GM18907 (cell line): ENCODE measurements around the gene UBLCP1.
"Not testable (repeated sequence)": the region's sequence is repeated elsewhere in the genome, so short reads cannot be mapped to it uniquely, and the experiment has no call there.

Experiments
- ATAC-seq: cut with Tn5 transposase; IDR thresholded peaks from one replicate; pipeline ENCODE4 v1.9.1; 2021; ENCODE audit warnings: mild to moderate bottlenecking, moderate library complexity; ENCODE audit not compliant: unreplicated experiment

The UBLCP1 gene, protein sequence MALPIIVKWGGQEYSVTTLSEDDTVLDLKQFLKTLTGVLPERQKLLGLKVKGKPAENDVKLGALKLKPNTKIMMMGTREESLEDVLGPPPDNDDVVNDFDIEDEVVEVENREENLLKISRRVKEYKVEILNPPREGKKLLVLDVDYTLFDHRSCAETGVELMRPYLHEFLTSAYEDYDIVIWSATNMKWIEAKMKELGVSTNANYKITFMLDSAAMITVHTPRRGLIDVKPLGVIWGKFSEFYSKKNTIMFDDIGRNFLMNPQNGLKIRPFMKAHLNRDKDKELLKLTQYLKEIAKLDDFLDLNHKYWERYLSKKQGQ

DNA sequence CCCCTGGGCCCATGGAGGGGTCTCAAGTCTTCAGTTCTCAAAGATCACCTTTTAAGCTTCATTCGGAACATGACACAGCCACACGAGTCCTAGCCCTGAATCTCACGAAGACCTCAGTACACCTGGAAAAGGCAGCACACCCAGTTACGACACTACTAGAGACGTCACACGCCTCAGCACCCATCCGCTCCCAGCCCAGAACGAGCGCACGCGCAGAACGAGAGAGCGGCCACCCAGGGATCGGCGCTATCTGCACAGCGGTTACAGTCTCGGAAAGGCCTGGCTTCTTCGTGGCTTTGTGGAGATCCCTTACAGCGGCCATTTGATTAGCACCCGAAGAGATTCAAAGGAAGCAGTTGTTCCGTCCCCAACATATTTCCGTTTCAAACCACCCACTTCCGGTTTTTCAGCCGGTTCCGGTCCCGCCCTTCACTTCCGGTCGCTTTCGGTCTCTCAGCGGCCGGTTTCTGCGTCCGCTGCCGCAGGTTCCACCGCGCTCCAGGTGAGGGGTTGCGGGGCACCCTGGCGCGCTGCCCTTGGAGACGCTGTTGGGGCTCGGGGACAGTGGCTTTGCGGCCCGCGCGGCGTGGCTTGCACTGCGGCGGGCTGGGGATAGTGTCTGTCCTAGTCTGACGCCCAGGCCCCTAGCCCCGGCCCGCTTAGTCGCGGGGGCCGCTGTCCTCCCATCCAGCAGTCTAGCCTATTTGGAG is at the start of gene UBLCP1:
Gene UBLCP1 (plus strand): TSS at position 432 of the 710 bp plus-strand sequence. CDS start 5,626 bp downstream, outside the sequence.
- peak; percentile 95 for ATAC-seq

DNA sequence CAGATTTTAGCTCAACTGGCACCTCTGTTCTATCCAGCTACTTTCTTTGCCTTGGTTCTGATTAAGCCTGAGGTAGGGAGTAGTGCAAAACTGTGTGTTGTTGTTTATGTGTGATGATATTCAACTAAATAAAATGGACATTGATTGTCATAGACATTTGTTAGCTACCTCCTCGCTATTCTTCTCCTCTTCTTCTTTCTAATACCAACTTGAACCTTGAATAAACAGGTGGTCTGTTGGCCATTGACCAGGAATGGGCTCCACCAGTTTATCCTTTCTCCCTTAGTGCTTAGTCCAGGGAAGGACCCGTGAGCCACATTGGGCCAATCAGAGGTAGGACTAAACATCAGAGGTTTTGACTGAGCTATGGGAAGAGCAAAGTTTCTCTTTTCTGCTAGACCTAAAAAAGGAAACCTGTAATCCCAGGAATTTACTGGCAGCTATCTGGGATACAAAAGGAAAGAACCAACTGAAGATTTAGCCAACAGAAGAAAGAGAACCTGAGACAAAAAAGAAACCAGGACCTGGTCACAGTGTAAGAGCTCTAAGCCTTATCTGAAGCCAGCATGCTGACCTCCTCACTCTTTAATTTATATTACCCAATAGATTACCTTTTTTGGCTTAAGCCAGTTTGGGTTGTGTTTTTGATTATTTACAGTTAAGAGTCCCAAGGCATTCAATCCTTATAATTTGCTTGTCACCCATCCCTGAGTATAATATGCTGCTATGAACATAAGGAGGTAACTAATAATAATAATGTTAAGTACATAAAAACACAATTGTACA is 48.4 kb upstream of the UBLCP1 start:
- no peak for ATAC-seq

DNA sequence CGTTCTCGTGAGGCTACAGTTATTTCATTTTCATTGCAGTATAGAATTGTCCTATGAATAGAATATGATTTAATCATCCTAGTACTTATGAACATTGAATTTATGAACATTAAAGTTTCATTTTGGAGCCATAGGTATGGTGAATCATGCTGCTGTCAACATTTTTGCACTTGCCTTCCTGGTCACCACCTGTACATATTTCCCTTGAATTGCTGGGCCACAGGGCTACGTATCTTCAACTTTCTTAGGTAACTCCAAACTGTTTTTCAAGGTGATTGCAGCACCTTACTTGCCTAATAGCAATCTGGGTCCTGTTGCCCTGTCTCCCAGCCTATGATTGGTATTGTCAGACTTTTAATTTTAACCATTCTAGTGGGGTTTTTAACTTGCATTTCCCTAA is 47.2 kb upstream of the UBLCP1 start:
- ATAC-seq, result no peak

DNA sequence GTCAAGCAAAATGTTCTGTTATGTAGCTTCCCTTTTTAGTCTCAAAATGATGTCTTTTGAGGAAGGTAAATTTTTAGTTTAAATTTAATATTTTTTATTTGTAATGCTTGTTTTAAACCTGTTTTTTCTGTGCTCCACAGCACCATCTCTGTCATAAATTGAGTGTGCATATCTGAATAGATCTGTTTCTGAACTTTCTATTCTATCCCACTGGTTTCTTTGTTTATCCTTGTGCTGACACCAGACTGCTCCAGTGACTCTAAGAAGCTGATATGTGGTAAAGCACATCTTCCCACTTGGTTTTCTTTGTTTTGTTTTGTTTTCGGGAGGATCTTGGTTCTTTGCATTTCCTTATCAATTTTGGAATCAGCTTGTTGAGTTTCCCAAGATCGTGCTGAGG is 46.6 kb upstream of the UBLCP1 start:
- no peak for ATAC-seq

- no peak for ATAC-seq
These were observed 45.9 kb upstream of the UBLCP1 start for GRCh38 chr5:159217236-159217635.

DNA sequence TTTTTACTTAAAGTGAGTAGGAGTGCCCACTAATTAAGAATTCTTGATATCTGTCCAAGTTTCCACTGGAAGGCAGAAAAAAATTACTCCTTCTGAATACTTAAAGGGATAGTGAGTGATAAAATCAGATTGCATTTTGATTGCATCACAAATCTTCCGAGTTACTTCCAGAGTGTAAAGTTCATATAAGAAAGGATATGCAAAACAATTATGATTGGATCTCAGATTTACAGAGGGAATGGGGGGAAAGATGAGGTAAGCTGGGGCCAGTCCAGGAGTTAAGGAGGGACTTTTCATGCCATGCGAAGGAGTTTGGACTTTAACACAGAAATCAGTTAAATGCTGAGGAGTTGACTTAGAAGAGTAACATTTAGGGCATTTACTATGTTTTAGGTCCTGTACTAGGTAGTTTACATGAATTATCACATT is 44.5 kb upstream of the UBLCP1 start:
- no peak for ATAC-seq

- ATAC-seq, result no peak
These were observed 42.9 kb upstream of the UBLCP1 start for GRCh38 chr5:159220206-159220605.

- ATAC-seq, result no peak
These were observed 39.6 kb upstream of the UBLCP1 start for GRCh38 chr5:159223469-159223868.

GRCh38 chr5:159224471-159224870 is 38.6 kb upstream of the UBLCP1 start:
- no peak for ATAC-seq

DNA sequence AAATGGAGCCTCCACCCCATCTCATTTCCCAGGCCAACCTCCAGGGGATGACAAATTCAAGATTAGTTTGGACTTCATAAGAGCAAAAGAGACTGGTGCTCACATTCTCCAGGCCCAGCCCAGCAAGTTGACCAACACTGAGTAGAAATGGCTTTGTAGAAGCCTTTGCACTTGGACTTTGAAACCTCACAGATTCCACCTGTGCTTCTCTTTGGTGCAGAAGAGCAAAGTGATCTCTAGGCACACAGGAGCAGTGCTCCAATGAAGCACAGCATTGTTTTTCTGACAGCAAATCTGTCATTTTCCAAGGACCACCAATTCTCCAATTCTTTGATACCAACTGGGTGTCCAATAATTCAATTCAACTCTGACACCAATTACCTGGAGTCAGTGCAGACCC is 36.6 kb upstream of the UBLCP1 start:
- no peak for ATAC-seq

DNA sequence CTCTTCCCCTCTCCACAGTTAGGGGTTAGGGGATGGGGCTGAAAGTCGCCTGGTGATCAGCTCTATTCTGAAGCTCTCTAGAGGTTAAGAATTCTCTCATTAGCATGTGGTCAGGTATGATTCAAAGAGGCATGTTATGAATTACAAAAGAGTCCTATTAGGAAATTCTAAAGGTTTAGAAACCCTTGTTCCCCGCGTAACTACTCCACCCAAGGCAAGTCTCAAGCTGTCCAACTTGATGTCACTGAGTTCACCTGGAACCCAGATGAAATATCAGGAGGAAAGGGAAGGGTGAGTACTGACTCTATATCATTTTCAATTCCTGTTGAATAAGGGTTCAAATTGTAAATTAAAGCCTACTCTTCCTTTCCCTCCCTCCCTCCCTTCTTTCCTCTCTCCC is 35.6 kb upstream of the UBLCP1 start:
- no peak for ATAC-seq

DNA sequence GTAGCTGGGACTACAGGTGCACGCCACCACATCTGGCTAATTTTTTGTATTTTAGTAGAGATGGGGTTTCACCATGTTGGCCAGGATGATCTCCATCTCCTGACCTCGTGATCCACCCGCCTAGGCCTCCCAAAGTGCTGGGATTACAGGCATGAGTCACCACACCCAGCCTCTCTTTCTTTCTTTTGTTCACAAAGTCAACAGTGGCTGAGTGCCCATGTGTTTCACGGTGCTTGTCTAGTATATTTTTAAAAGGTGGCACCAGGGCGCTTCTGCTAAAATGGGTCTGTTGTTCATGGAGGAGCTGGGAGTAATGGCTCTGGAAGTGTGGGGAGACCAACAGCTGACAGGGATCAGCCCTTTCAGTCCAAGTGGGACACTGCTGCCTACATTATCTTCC is 35.0 kb upstream of the UBLCP1 start:
- ATAC-seq, result not testable (repeated sequence)

DNA sequence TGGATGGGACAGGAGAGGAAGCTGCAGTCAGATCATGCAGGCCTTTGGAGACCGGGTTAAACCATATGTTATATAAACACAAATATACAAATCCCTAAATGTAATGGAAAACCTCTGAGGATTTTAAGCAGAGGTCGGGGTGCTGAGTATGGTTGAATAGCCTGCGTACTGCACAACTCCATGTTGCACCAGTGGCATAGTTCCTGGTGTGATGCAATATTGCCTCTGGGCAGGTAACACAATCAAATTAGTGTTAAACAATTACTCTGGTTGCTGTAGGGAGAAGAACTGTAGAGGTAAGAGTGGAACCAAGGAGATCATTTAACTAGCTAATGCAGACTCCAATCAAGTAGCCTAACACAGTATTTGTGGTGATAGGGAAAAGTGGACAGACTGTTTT is 32.4 kb upstream of the UBLCP1 start:
- ATAC-seq, result no peak

GRCh38 chr5:159231167-159231566 is 31.9 kb upstream of the UBLCP1 start:
- no peak for ATAC-seq

DNA sequence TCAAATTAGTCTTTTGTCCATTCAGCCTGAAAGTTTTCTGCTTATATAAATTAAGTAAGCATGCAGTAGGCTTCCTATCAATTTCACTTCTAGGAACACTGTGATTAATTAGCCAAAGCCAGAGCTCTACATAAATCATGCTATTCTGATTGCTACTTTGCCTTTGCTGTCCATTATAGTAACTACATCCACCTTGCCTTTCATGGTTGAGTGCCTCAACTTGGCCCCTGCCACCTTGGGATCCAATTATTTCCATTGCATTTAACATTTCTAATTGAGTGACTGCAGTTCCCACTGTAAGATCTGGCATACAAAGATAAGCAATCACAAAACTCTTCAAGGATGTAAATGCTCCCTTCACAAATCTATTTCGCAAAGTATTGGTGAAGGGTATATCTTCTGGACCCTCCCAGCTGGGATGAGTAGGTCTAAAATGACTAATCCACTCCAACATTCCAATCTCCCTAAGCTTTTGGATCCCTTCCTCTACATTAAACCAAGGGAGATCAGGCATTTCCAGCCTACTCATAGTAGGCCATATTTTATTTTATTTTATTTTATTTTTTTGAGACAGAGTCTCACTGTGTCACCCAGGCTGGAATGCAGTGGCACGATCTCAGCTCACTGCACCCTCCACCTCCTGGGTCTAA is 27.1 kb upstream of the UBLCP1 start:
- not testable (repeated sequence) for ATAC-seq

DNA sequence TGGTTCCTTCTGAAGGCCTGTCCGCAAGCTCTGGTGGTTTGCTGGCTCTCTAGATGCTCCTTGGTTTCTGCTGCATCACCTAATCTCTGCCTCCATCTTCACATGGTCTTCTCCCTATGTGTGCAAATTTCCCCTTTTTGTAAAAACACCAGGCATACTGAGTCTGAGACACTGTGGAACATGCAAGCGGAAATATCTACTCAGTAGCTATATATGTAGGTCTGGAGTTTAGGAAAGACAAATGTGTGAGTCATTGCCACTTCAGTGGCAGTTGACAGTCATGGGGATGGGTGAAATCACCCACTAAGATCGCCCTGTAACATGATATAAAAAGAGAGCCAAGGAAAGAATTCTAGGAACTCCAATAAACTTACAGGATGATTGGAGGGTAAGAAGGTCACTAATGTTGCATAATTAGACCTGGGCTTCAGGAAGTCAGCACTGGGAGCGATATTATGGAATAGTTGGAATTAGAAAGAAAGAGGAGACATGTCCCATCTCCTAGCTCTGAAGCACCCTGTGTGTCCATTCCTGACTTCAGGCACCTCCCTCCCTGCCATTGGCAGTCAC is 22.7 kb upstream of the UBLCP1 start:
- no peak for ATAC-seq

DNA sequence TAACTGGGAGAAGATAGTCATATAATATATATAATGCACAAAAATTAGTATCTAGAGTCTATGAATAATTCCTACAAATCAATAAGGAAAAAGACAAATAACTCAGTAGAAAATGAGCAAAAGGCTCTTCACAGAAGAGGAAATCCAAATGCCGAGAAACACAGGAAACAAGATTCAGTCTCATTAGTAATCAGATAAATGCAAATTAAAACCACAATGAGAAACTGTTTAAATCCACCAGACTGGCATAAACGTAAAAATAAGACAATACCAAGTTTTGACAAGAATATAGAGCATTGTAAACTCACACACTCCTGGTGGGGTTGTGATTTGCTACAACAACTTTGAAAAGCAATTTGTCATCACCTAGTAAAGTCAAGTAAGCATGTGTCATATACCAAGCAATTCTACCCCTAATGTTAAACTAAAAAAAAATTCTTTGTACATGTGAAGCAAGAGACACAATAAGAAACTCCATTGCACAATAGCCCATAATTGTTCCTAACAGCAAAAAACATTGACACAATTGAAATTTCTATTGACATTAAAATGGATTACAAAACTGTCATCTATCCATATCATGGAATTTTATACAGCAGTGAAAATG is 21.0 kb upstream of the UBLCP1 start:
- ATAC-seq, result no peak

DNA sequence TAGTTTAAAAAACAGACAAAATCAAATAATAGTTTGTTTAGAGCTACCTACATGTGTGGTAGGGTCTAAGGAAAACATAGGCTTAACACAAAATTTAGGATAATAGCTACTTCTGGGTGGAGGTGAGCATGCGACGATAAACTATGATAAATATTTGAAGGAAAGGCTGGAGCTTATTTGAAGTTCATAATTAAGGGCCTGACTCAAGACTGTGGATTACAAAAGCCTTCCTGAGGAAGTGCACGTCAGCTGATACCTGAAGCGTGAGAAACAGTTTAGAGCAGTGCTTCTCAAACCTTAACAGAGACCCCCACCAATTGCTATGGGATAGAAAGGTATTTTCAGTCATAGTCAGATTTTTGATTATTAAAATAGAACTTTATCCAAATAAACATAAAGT is 20.4 kb upstream of the UBLCP1 start:
- no peak for ATAC-seq

GRCh38 chr5:159243385-159243784 is 19.7 kb upstream of the UBLCP1 start:
- ATAC-seq, result no peak

- ATAC-seq, result no peak
These were observed 18.9 kb upstream of the UBLCP1 start for GRCh38 chr5:159244163-159244562.
